ENCODE results near the gene DBF4.
"Not testable (repeated sequence)": the region's sequence is repeated elsewhere in the genome, so short reads cannot be mapped to it uniquely, and the experiment has no call there.

DBF4 gene

GRCh38 chr7:87885018-87885417 is 8.7 kb downstream of the DBF4 start:
- no peak for TF ChIP-seq CTCF (IDR thresholded peaks at IDR 0.05; ENCODE audit: extremely low read depth, insufficient read depth, missing control alignments)
- DNase-seq (ENCODE audit: low spot score), result no peak
- in situ Hi-C loops (cut with MboI; ENCODE audit: low pct_unique_long_range_greater_than_20kb, low sequenced_read_pairs, unreplicated experiment), result loop anchor here (10.0 to 25.0 kb wide), 2 partner anchors 90 to 227 kb away; no protein-coding TSS in a partner anchor

DNA sequence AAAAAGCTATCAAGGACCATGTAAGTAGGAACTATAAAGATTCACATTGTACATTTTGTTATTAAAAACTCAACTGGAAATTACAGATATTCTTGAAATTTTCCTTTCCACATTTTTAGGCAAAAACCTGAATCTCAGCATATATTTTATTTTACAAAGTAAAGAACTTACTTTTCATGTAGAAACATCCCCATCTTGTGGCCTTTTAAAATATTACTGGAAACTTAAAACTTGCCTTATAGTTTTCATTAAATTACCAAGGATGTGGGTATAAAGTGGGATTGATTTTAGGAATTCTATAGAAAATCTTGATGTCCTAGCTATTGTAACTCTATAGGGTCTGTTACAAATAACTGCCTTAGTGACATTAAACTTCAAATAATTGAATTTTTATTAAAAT is 10.6 kb downstream of the DBF4 start:
- TF ChIP-seq CTCF (IDR thresholded peaks at IDR 0.05; ENCODE audit: extremely low read depth, insufficient read depth, missing control alignments), result peak; percentile 50
- in situ Hi-C loops (cut with MboI; ENCODE audit: low pct_unique_long_range_greater_than_20kb, low sequenced_read_pairs, unreplicated experiment), result loop anchor here (10.0 to 25.0 kb wide), 2 partner anchors 92 to 225 kb away; no protein-coding TSS in a partner anchor
- no peak for DNase-seq (ENCODE audit: low spot score)

- TF ChIP-seq CTCF (IDR thresholded peaks at IDR 0.05; ENCODE audit: extremely low read depth, insufficient read depth, missing control alignments), result no peak
- no peak for DNase-seq (ENCODE audit: low spot score)
- in situ Hi-C loops (cut with MboI; ENCODE audit: low pct_unique_long_range_greater_than_20kb, low sequenced_read_pairs, unreplicated experiment), result loop anchor here (25.0 kb wide), 1 partner anchor 217 kb away; no protein-coding TSS in a partner anchor
Observed at GRCh38 chr7:87895363-87895762, 19.1 kb downstream of the DBF4 start.

DNA sequence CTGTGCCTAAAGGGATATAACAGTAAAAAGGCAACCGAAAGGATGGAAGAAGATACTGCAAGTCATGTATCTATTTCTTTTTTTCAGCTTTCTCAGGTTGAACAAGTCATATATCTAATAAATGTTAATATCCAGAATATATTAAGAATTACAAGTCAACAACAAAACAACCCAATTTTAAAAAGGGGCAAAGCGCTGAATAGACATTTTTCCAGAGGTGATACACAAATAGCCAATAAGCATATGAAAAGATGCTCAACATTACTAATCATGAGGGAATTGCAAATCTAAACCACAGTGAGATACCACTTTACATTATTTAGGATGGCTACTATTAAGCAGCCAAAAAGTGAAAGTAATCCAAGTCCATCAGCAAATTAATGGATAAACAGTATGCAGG is 23.0 kb downstream of the DBF4 start:
- no peak for DNase-seq (ENCODE audit: low spot score)
- no peak for TF ChIP-seq CTCF (IDR thresholded peaks at IDR 0.05; ENCODE audit: extremely low read depth, insufficient read depth, missing control alignments)
- in situ Hi-C loops (cut with MboI; ENCODE audit: low pct_unique_long_range_greater_than_20kb, low sequenced_read_pairs, unreplicated experiment), result loop anchor here (25.0 kb wide), 1 partner anchor 213 kb away; no protein-coding TSS in a partner anchor

- in situ Hi-C loops (cut with MboI; ENCODE audit: low pct_unique_long_range_greater_than_20kb, low sequenced_read_pairs, unreplicated experiment); DNase-seq (ENCODE audit: low spot score): not testable (repeated sequence)
Observed at GRCh38 chr7:87907136-87907906, 31.0 kb downstream of the DBF4 start.

DNA sequence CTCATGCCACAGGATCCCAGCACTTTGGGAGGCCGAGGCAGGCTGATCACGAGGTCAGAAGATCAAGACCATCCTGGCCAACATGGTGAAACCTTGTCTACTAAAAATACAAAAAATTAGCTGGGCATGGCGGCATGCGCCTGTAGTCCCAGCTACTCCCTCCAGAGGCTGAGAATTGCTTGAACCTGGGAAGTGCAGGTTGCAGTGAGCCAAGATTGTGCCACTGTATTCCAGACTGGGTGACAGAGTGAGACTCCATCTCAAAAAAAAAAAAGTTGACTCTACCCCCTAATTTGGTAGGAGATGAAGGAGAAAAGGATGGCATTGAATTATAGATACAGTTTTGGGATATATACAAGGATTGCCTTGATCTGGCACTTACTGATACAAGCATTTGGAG is 32.5 kb downstream of the DBF4 start:
- DNase-seq (ENCODE audit: low spot score); in situ Hi-C loops (cut with MboI; ENCODE audit: low pct_unique_long_range_greater_than_20kb, low sequenced_read_pairs, unreplicated experiment): not testable (repeated sequence)

GRCh38 chr7:87912121-87912520 is 35.8 kb downstream of the DBF4 start:
- in situ Hi-C loops (cut with MboI; ENCODE audit: low pct_unique_long_range_greater_than_20kb, low sequenced_read_pairs, unreplicated experiment), result no loop called here
- DNase-seq (ENCODE audit: low spot score), result no peak
- TF ChIP-seq CTCF (IDR thresholded peaks at IDR 0.05; ENCODE audit: extremely low read depth, insufficient read depth, missing control alignments), result no peak

Data from GM13977 (cell line).